ENCODE data around the gene ERH.

ERH gene

GRCh38 chr14:69373104-69373503, 25.0 kb downstream of the ERH start:
- H2AFZ ChIP-seq (ENCODE audit: low read depth) = no peak overlapping the region
- no peak overlapping the region for H3K9ac ChIP-seq
- no peak for TF ChIP-seq CTCF (conservative IDR thresholded peaks at IDR 0.05; ENCODE audit: low read depth, low read length)
- H3K36me3 ChIP-seq (ENCODE audit: insufficient read depth) = no peaks in the 10 kb centered on the region
- H3K4me3 ChIP-seq (IDR thresholded peaks at IDR 0.05; ENCODE audit: insufficient read depth, low read depth, low read length) = no peak overlapping the region
- no peak overlapping the region for H3K4me2 ChIP-seq
- H4K20me1 ChIP-seq (ENCODE audit: insufficient read depth) = no peaks in the 10 kb centered on the region
- H3K4me1 ChIP-seq (ENCODE audit: low read depth, poor library complexity, severe bottlenecking) = peaks cover 3% of the 10 kb centered on the region
- no peaks in the 10 kb centered on the region for H3K27me3 ChIP-seq (ENCODE audit: insufficient read depth, low read depth)
- no peak overlapping the region for H3K27ac ChIP-seq
- no peaks in the 10 kb centered on the region for H3K79me2 ChIP-seq (ENCODE audit: insufficient read depth, low read depth)

- no peaks in the 10 kb centered on the region for H3K4me1 ChIP-seq (ENCODE audit: low read depth, poor library complexity, severe bottlenecking)
- H3K27ac ChIP-seq = no peak overlapping the region
- no peak overlapping the region for H2AFZ ChIP-seq (ENCODE audit: low read depth)
- no peaks in the 10 kb centered on the region for H3K36me3 ChIP-seq (ENCODE audit: insufficient read depth)
- no peaks in the 10 kb centered on the region for H3K79me2 ChIP-seq (ENCODE audit: insufficient read depth, low read depth)
- H3K27me3 ChIP-seq (ENCODE audit: insufficient read depth, low read depth) = no peaks in the 10 kb centered on the region
- H3K4me3 ChIP-seq (IDR thresholded peaks at IDR 0.05; ENCODE audit: insufficient read depth, low read depth, low read length) = no peak overlapping the region
- H3K4me2 ChIP-seq = no peak overlapping the region
- no peaks in the 10 kb centered on the region for H4K20me1 ChIP-seq (ENCODE audit: insufficient read depth)
- H3K9ac ChIP-seq = no peak overlapping the region
- no peak for TF ChIP-seq CTCF (conservative IDR thresholded peaks at IDR 0.05; ENCODE audit: low read depth, low read length)
These were observed 26.0 kb downstream of the ERH start for GRCh38 chr14:69372146-69372545.

DNA sequence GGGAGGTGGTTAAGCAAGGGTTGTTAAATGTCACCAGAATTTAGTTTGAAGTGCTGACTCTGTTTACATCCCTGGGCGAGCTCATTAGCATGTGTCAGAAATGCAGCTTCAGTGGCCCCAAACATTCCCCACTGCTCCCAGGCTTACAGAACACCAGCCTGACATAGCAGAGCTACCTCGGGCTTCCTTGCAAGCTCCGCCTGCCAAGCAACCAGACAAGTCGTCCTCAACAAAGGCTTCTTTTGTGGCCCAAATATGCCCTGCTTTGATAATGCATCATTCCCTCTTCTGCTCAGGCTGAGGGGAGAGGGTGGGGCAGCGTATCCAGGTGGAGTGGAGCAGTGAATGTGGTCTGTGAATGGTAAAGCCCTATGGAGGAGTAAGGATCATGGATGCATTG, 28.0 kb downstream of the ERH start:
- Histone ChIP-seq H3K9ac (no peak overlapping the region), H4K20me1 (ENCODE audit: insufficient read depth) (no peaks in the 10 kb centered on the region), H3K27me3 (ENCODE audit: insufficient read depth, low read depth) (no peaks in the 10 kb centered on the region), H3K79me2 (ENCODE audit: insufficient read depth, low read depth) (no peaks in the 10 kb centered on the region), H3K4me3 (IDR thresholded peaks at IDR 0.05; ENCODE audit: insufficient read depth, low read depth, low read length) (no peak overlapping the region), H3K4me2 (no peak overlapping the region), H2AFZ (ENCODE audit: low read depth) (no peak overlapping the region), H3K27ac (no peak overlapping the region), H3K36me3 (ENCODE audit: insufficient read depth) (no peaks in the 10 kb centered on the region), H3K4me1 (ENCODE audit: low read depth, poor library complexity, severe bottlenecking) (no peaks in the 10 kb centered on the region)
- TF ChIP-seq CTCF (conservative IDR thresholded peaks at IDR 0.05; ENCODE audit: low read depth, low read length) = no peak

GRCh38 chr14:69368381-69368780, 29.7 kb downstream of the ERH start:
- H3K4me1 ChIP-seq (ENCODE audit: low read depth, poor library complexity, severe bottlenecking) = no peaks in the 10 kb centered on the region
- no peaks in the 10 kb centered on the region for H3K27me3 ChIP-seq (ENCODE audit: insufficient read depth, low read depth)
- H3K4me3 ChIP-seq (IDR thresholded peaks at IDR 0.05; ENCODE audit: insufficient read depth, low read depth, low read length) = no peak overlapping the region
- H2AFZ ChIP-seq (ENCODE audit: low read depth) = no peak overlapping the region
- no peaks in the 10 kb centered on the region for H3K79me2 ChIP-seq (ENCODE audit: insufficient read depth, low read depth)
- H3K4me2 ChIP-seq = no peak overlapping the region
- no peak overlapping the region for H3K9ac ChIP-seq
- H4K20me1 ChIP-seq (ENCODE audit: insufficient read depth) = no peaks in the 10 kb centered on the region
- H3K36me3 ChIP-seq (ENCODE audit: insufficient read depth) = no peaks in the 10 kb centered on the region
- H3K27ac ChIP-seq = no peak overlapping the region
- TF ChIP-seq CTCF (conservative IDR thresholded peaks at IDR 0.05; ENCODE audit: low read depth, low read length) = no peak

GRCh38 chr14:69366761-69367160, 31.3 kb downstream of the ERH start:
- H3K4me1 ChIP-seq (ENCODE audit: low read depth, poor library complexity, severe bottlenecking) = no peaks in the 10 kb centered on the region
- no peak overlapping the region for H3K9ac ChIP-seq
- H3K4me2 ChIP-seq = no peak overlapping the region
- no peak overlapping the region for H3K4me3 ChIP-seq (IDR thresholded peaks at IDR 0.05; ENCODE audit: insufficient read depth, low read depth, low read length)
- H3K27ac ChIP-seq = no peak overlapping the region
- TF ChIP-seq CTCF (conservative IDR thresholded peaks at IDR 0.05; ENCODE audit: low read depth, low read length) = no peak
- no peaks in the 10 kb centered on the region for H3K27me3 ChIP-seq (ENCODE audit: insufficient read depth, low read depth)
- H4K20me1 ChIP-seq (ENCODE audit: insufficient read depth) = no peaks in the 10 kb centered on the region
- H2AFZ ChIP-seq (ENCODE audit: low read depth) = no peak overlapping the region
- H3K79me2 ChIP-seq (ENCODE audit: insufficient read depth, low read depth) = no peaks in the 10 kb centered on the region
- H3K36me3 ChIP-seq (ENCODE audit: insufficient read depth) = no peaks in the 10 kb centered on the region
